ENCODE data around the gene DPP6.

Gene DPP6

DNA sequence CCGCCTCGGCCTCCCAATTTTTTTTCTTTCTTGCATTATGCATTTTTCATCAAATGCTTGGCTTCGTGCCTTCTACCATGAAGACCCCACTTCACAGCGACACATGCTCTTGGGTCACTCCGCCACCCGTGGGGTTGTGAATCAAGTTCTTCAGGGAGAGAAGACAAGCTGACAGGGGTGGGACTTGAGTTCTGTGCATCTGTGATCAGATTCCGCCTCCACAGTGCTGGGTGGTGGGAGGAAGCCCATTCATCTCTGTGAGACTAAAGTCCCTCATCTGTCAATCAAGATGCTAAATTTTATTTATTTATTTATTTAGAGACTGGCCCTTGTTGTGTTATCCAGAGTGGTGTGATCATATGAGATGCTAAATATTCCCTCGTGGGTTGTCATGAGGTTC is 333.0 kb downstream of the DPP6 start:
- TF ChIP-seq, protein P1, sequence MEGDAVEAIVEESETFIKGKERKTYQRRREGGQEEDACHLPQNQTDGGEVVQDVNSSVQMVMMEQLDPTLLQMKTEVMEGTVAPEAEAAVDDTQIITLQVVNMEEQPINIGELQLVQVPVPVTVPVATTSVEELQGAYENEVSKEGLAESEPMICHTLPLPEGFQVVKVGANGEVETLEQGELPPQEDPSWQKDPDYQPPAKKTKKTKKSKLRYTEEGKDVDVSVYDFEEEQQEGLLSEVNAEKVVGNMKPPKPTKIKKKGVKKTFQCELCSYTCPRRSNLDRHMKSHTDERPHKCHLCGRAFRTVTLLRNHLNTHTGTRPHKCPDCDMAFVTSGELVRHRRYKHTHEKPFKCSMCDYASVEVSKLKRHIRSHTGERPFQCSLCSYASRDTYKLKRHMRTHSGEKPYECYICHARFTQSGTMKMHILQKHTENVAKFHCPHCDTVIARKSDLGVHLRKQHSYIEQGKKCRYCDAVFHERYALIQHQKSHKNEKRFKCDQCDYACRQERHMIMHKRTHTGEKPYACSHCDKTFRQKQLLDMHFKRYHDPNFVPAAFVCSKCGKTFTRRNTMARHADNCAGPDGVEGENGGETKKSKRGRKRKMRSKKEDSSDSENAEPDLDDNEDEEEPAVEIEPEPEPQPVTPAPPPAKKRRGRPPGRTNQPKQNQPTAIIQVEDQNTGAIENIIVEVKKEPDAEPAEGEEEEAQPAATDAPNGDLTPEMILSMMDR (IDR thresholded peaks at IDR 0.05; ENCODE audit: control insufficient read depth, extremely low read depth, insufficient read depth), result no peak
- H3K4me3 ChIP-seq (ENCODE audit: low read depth, low read length), result no peak overlapping the region
- no peak for DNase-seq (ENCODE audit: low read depth)

DNA sequence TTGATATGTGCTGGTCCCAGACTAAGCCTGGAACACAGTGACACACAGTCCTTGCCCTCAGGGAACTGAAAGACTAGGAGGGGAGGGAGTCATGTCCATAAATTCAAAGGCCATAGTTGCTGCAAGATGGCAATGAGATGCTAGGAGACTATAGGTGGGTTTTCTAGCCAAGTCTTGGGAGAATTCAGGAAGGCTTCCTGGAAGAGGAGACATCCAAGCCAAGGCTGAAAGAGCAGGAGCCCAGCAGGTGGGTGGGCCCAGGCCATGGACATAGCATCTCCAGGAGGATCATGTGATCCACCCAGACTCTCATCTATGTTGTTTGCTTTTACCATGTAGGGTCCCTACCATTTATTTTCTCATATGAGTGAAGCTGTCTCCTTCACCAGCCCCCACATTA is 335.1 kb downstream of the DPP6 start:
- TF ChIP-seq, protein P1 (IDR thresholded peaks at IDR 0.05; ENCODE audit: control insufficient read depth, extremely low read depth, insufficient read depth), result no peak
- no peak for DNase-seq (ENCODE audit: low read depth)
- no peak overlapping the region for H3K4me3 ChIP-seq (ENCODE audit: low read depth, low read length)

DNA sequence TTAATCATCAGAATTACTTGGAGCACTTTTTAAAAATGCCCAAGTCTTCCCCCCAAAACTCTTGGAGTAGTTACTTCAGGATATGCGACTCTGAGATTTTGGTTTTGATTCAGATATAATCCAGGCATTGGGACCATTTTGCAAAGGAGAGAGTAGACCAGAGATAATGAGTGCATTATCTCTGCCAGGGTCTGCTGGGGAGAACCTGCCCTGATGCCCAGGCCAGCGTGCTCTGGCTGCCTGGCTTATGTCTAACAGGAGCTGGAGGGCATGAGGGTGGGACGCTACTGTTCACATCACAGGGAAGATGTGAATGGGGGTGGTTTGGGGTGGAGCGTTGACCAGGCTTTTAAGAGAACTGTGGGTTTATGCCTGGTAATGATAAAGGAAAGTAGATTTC is 336.2 kb downstream of the DPP6 start:
- TF ChIP-seq, protein P1 (IDR thresholded peaks at IDR 0.05; ENCODE audit: control insufficient read depth, extremely low read depth, insufficient read depth), result no peak
- no peak overlapping the region for H3K4me3 ChIP-seq (ENCODE audit: low read depth, low read length)
- no peak for DNase-seq (ENCODE audit: low read depth)

DNA sequence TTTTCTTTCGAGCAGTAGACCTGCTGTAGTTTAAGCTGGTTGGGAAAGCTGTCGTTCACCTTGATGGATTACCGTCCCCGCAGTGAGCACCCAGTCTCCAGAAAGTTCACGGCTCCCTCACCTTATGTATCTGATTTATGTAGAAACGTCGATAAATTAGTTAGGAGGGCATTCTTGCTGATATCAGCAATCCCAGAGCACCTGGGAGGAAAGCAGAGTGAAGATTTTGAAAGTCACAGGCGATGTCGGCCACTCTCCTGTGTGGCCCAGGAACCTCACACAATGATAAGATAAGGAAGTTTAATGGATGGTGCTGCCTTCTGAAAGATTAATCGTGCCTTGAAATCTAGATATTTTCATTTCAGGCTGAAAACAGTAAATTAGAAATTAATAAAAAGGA is 336.8 kb downstream of the DPP6 start:
- TF ChIP-seq, protein P1 (IDR thresholded peaks at IDR 0.05; ENCODE audit: control insufficient read depth, extremely low read depth, insufficient read depth), result no peak
- no peak overlapping the region for H3K4me3 ChIP-seq (ENCODE audit: low read depth, low read length)
- DNase-seq (ENCODE audit: low read depth), result no peak

DNA sequence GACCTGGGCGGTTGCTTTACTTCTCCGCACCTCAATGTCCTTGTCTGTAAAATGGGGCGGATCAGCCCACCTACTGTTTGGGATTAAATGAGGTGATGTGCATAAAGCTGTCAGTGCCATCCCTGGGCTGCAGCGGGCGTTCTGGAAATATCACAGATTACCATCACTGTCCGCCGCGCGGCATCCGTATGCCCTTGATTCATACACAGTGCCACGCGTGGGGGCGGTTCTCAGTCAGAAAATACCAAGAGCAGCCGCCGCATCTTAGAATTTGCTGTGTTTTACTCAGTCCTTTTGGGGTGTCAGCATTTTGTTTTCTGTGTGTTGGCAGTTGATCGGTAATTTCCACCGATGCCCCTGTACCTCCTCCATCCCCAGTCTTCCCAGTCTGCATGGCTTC is 338.8 kb downstream of the DPP6 start:
- TF ChIP-seq, protein P1 (IDR thresholded peaks at IDR 0.05; ENCODE audit: control insufficient read depth, extremely low read depth, insufficient read depth), result no peak
- no peak overlapping the region for H3K4me3 ChIP-seq (ENCODE audit: low read depth, low read length)
- DNase-seq (ENCODE audit: low read depth), result no peak

DNA sequence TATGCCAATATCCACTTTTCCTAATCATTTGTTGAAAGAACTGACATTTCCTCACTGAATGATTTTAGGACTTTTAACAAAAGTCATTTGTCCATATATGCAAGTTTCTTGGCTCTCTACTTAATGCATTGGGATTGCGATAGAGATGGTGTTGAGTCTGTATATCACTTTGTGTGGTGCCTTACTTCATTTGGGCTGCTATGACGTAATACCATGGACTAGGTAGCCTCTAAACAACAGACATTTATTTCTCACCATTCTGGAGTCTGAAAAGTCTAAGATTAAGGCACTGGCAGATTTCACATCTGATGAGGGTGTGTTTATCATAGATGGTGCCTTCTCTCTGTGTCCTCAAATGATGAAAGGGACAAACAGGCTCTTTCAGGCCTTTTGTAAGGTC is 342.6 kb downstream of the DPP6 start:
- DNase-seq (ENCODE audit: low read depth), result no peak
- TF ChIP-seq, protein P1 (IDR thresholded peaks at IDR 0.05; ENCODE audit: control insufficient read depth, extremely low read depth, insufficient read depth), result no peak
- no peak overlapping the region for H3K4me3 ChIP-seq (ENCODE audit: low read depth, low read length)

DNA sequence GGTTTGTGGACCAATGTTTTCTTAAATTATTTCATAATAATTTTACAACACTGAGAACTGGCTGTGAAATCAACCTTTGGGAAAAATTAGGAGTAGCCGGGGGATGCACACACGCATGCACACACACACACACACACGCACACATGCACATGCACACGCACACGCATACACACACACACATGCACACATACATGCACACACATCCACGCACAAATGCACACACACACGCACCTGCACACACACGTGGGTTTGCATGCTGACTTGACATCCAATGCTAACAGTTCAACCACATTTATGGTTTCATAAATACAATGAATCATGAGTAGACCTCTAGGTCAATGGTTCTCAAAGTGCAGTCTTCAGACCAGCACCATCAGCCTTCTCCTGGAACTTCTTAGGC is 354.1 kb downstream of the DPP6 start:
- DNase-seq (ENCODE audit: low read depth), result no peak
- H3K4me3 ChIP-seq (ENCODE audit: low read depth, low read length), result no peak overlapping the region
- TF ChIP-seq, protein P1 (IDR thresholded peaks at IDR 0.05; ENCODE audit: control insufficient read depth, extremely low read depth, insufficient read depth), result no peak

Data from LNCaP clone FGC (cell line).